Upper lobe of right lung (tissue), 1 donor: ENCODE measurements around the gene CNTN4. TPM values are rescaled to one million over a fixed set of nuclear protein-coding genes. Genes with fewer than 3 reads are reported as not detected.

Experiments used
- ATAC-seq: fragments of 200-7000 bp; cut with Tn5 transposase; one replicate; pipeline ENCODE4 v1.9.1; 2020; ENCODE audit warnings: mild to moderate bottlenecking, moderate library complexity
- DNase-seq: peaks from one replicate; pipeline ENCODE4 v3.0.0-alpha.2; 2020
- H3K27ac ChIP-seq: fragments of 200-600 bp; one replicate; pipeline ENCODE4 v1.8.0; 2022
- H3K27me3 ChIP-seq: fragments of 200-600 bp; one replicate; pipeline ENCODE4 v1.8.0; 2022; ENCODE audit warnings: mild to moderate bottlenecking
- H3K36me3 ChIP-seq: fragments of 200-600 bp; one replicate; pipeline ENCODE4 v1.8.0; 2022
- H3K4me1 ChIP-seq: fragments of 200-600 bp; one replicate; pipeline ENCODE4 v1.8.0; 2022
- H3K4me3 ChIP-seq: fragments of 200-600 bp; one replicate; pipeline ENCODE4 v1.8.0; 2022; ENCODE audit warnings: mild to moderate bottlenecking
- H3K9me3 ChIP-seq: fragments of 200-600 bp; one replicate; pipeline ENCODE4 v1.8.0; 2022
- CTCF ChIP-seq: fragments of 200-600 bp; IDR thresholded peaks from one replicate; pipeline ENCODE4 v1.8.0; 2022; ENCODE audit warnings: antibody characterized with exemption
- intact Hi-C: fragments of 100-400 bp; cut with DNase I; formaldehyde crosslinking; loops from one replicate; pipeline ENCODE4 v1.11.0; 2022
- total RNA-seq: library from RNA; stranded (reverse); fragmentation: NEBNext Ultra II Directional; extraction: Animal tissue kit (Norgen Biotek cat#: 25700); gene quantifications from one replicate; pipeline ENCODE4 v1.2.1, GENCODE V29; 2021
- donor health status: DM: no; HTN: yes; CAD: no; lungs with severe emphysema.

Gene CNTN4
- total RNA-seq, 1 donor from 2014 or later: 11.3 TPM

- intact Hi-C loops: no loop called here
- DNase-seq (no peak), ATAC-seq (peak; percentile 48)
- H3K27ac ChIP-seq: no peak overlapping the region
- H3K36me3 ChIP-seq: no peaks in the 10 kb centered on the region
- H3K4me1 ChIP-seq: no peaks in the 10 kb centered on the region
- H3K9me3 ChIP-seq: no peaks in the 10 kb centered on the region
- H3K4me3 ChIP-seq: no peak overlapping the region
- H3K27me3 ChIP-seq: no peaks in the 10 kb centered on the region
- TF ChIP-seq CTCF: no peak
Observed at GRCh38 chr3:2303566-2303965, 204.9 kb downstream of the CNTN4 start.

- Histone ChIP-seq H3K4me1 (no peaks in the 10 kb centered on the region), H3K36me3 (no peaks in the 10 kb centered on the region), H3K9me3 (no peaks in the 10 kb centered on the region), H3K4me3 (no peak overlapping the region), H3K27ac (no peak overlapping the region), H3K27me3 (no peaks in the 10 kb centered on the region)
- no peak for ATAC-seq
- intact Hi-C loops: no loop called here
- no peak for TF ChIP-seq CTCF
- DNase-seq: no peak
Observed at GRCh38 chr3:2311022-2311421, 212.4 kb downstream of the CNTN4 start.

GRCh38 chr3:2317521-2317920 is 218.9 kb downstream of the CNTN4 start:
- intact Hi-C loops: no loop called here
- H3K9me3 ChIP-seq: no peaks in the 10 kb centered on the region
- no peaks in the 10 kb centered on the region for H3K4me1 ChIP-seq
- no peak for DNase-seq
- no peak overlapping the region for H3K27ac ChIP-seq
- TF ChIP-seq CTCF: no peak
- ATAC-seq: no peak
- H3K36me3 ChIP-seq: no peaks in the 10 kb centered on the region
- H3K27me3 ChIP-seq: no peaks in the 10 kb centered on the region
- H3K4me3 ChIP-seq: no peak overlapping the region

GRCh38 chr3:2334921-2335320 is 236.3 kb downstream of the CNTN4 start:
- no peak overlapping the region for H3K27ac ChIP-seq
- H3K9me3 ChIP-seq: no peaks in the 10 kb centered on the region
- H3K4me1 ChIP-seq: no peaks in the 10 kb centered on the region
- no peaks in the 10 kb centered on the region for H3K27me3 ChIP-seq
- intact Hi-C loops: no loop called here
- DNase-seq: no peak
- H3K36me3 ChIP-seq: no peaks in the 10 kb centered on the region
- H3K4me3 ChIP-seq: no peak overlapping the region
- no peak for ATAC-seq
- no peak for TF ChIP-seq CTCF

GRCh38 chr3:2343031-2343682 is 244.5 kb downstream of the CNTN4 start:
- no peak overlapping the region for H3K4me3 ChIP-seq
- no peaks in the 10 kb centered on the region for H3K27me3 ChIP-seq
- intact Hi-C loops: no loop called here
- ATAC-seq (no peak), DNase-seq (no peak)
- H3K27ac ChIP-seq: no peak overlapping the region
- no peak for TF ChIP-seq CTCF
- no peaks in the 10 kb centered on the region for H3K36me3 ChIP-seq
- no peaks in the 10 kb centered on the region for H3K9me3 ChIP-seq
- no peaks in the 10 kb centered on the region for H3K4me1 ChIP-seq
